ENCODE measurements around the gene RBPJL. TPM values are rescaled to one million over a fixed set of nuclear protein-coding genes. Genes with fewer than 3 reads are reported as not detected.
A peak's percentile ranks its signal among the peaks of the same experiment; 100 is the strongest.
"Not testable (repeated sequence)": the region's sequence is repeated elsewhere in the genome, so short reads cannot be mapped to it uniquely, and the experiment has no call there.

RBPJL gene
- total RNA-seq, 1 donor from 2014 or later = not detected

DNA sequence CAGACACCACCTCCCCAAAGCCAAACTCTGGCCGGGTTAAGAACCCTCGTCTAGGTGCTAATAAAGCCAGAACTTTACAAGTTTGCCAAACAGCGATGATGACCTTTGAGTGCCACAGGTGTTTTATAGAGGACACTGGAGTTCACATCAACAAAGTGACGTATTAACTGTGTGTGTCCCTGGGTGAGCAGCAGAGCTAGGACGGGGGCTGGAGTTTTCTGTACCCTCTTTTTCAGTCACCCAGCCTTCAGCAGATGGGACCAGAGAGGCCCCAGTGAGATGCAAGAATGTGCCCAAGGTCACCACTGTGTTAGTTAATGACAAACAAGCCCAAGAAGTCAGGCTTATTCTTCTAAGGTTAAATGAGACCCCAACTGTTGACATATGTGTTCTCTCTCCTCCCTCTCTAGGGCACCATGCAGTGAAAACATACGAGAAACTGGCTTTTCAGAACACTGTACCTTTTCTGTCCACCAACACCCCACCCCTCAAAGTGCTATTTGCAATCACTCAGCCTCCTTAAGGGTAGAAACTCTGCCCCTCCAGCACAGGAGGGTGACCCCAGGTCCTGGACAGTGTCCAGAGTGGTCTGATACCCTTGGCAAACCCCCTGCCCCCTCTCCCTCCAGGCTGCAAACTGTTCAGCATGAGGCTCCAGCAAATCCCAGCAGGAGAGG lies 36.4 kb downstream of the RBPJL start:
- DNase-seq = no peak

DNA sequence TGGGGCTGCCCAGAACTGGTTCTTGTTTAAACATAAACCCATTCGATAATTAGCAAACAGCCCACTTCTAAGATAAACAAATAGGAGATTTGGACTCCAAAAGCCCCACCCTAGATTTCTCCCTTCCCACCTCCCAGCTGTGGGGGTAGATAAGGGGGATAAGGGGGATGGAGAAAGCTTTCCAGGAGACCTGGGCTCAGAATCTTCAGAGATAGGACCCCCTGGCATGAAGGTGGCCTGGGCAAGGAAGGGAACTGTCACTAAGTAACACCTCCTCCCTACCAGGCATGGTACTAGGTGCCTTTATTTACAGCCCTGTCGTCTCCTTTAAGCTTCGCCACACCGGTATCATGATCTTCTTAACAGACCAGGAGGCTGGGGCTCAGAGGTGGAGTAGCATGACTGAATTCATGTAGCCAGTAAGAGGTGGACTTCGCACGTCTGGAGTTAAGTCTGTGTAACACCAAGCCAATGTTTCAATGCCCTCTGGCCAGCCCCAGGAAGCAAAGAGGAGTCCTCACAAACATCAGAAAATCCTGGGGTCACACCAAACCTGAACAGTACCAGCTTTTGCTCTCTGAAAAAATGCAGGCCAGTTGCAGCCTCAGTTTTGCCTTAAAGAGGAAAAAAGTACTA lies 37.0 kb downstream of the RBPJL start:
- DNase-seq = no peak

DNA sequence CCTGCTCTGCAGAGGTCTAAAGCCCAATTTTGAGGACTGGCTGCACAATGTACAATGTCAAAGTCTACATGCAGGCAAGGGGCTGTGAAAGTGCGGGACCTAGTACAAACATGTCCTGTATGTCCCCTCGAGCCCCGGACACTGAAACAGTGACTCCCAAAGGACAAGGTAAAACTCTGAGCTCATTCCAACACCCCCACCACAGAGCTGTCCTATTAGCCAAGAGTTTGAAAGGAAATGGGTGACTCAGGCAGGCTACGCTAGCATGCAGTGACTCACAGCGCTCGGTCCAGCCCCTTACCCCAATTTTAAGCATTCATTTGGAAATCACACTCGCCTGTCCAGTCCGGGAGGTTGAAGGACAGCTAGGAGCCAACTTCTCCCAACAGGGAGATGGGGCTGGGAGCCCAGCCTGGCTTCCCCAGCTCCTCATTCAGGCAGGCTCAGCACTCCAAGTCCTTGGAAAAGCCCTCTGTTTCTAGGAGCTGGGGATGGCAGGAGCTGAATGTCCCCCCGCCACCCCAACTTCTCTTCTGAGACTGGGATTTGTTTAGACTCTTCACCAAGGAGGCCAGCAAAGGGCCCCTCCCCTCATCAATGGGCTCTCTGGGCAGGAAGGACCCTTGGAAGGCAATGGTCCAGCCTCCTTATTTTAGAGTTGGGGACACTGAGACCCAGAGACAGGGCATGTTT lies 37.7 kb downstream of the RBPJL start:
- DNase-seq = no peak

DNA sequence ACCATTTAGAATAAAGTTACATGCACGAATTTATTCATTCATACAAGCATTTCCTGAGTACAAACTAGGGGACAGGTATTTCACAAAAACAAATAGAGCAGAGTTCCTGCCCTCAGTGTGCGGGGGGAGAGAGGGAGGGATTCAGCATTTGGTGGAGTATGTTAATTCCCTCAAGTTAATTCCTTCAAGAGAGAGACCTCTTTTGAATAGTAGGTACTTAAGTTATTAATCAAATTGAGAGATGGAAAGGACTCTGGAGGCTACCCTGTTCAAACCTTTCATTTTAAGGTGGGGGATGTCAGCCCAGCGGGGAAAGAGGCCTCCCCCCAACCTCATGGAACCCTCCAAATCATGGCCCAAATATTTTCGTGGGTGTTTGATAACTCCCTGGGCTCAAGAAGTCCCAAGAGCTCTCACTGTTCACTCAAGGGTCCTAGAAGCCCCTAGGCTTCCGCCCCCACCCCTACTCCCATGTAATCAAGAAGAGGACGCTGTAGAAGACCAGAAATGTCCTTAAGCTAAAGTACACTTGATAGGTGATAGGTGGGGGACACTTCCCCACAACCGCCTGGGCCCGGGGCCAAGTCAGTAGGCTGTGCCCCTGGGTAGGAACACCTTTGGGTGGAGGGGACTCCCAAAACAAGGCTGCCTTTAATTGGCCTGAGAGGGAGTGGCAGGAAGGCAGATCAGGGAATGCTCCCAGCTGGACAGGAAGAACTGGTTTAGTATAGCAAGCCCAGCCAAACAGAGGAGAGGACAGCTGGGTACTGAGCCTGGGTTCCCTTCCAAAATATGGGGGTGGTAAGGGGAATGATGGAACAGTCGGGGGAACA lies 38.7 kb downstream of the RBPJL start:
- no peak for DNase-seq

DNA sequence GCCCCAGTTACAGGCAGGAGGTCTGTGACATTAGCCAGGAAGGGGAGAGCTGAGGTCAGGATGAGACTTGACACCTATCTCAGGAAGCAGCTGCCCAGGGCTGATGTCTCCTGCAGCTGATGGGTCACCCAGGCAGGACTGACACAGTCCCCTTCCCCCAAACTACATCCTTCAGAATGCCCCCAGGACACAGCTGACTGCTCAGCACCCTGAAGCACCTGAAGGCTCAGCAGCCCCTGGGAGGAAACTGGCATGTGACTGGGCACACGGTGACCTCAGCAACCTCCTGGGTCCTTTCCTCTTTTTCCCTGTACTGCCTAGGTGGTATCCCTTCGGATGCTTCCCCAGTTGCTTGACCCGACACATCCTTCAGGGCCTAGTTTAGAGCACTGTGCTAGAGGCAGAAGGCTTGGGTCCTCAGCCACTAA lies 39.7 kb downstream of the RBPJL start:
- no peak for DNase-seq

DNA sequence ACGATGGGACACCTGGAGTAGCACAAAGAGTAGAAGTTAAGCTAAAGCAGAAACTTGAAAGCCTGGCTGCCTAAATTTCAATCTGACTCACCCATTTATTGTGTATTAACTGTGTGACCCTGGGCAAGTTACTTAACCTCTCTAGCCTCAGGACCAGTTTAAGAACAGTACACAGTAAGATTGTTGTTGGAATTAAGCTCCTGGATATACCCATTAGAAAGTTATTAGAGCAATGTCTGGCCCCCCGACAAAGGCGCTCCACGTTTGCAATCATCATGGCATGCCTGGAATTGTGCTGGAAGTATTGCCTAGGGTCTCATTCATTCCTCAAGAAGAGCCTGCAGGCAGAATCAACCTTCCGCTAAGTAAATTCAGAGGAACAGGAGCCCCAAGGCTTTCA lies 40.2 kb downstream of the RBPJL start:
- DNase-seq = no peak

DNA sequence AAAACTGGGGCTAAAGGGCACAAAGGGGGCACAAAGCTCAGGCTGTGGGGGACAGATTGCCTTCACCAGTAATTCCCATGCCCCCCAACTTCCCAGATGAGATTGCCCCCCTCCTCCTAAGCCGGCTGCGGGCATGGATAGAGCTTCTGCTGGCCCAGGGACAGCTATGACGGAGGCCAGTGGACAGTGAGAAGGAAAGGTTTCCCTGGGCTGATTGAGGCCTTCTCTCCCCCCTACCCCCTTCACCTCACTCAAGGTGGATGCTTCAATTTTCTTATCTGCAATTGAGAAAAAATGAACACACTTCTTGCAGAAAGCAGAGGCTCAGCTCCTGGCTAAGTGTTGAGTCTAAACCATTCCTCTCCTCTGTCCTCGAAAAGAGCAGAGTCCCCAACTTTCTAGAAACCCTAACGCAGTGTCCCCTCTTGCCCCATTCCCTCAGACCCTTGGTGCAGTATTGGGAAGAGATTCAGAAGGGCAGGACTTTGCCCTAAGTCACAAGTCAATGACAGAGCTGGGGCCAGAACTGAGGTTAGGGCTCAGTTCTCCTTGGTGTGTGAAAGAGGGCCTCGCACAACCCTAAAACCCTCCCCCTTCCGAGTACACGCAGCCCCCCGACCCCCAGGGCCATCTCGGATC lies 40.8 kb downstream of the RBPJL start:
- DNase-seq = no peak

DNA sequence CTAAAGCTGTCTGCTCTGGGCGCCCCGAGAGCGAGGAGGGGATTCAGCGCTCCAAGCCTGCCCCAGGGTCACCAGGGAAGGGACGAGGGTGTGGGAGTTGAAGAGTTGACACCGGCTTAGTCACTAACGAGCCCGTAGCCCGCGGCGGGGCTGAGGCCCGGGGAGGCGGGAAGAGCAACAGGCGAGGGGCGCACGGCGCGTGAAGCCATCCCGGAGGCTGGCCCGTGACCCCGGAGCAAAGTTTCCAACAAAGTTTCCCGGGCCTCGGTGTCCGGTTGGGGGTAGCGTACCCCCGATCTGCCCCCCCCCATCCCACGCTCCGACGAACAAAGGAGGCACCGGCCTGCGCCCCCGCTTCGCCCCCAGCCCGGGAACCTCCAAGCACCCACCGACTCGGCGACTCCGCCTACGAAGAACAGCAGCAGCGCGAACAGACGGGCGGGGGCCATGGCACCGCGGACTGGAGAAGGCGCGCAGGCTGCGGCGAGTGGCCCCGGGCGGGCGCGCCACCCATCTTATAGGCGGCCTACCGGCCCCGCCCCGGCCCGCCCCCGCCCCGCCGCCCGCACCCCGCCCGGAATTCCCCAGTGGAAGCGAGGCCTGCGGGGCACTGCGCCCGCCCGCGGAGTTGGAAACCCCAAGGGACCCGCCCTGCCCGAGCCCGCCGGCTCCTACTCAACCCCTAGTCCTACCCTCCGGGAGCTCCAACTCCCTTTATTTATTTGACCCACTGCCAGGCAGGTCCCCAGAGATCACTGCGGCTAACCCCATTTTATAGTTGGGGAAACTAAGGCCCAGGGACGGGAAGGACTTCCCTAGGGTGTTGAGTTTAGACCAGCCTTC lies 41.5 kb downstream of the RBPJL start, which contains the start of gene SDC4:
Gene SDC4 (minus strand): TSS at position 489 of the 843 bp plus-strand sequence. CDS start 40 bp downstream, at position 449.
- peak; percentile 63 for DNase-seq

DNA sequence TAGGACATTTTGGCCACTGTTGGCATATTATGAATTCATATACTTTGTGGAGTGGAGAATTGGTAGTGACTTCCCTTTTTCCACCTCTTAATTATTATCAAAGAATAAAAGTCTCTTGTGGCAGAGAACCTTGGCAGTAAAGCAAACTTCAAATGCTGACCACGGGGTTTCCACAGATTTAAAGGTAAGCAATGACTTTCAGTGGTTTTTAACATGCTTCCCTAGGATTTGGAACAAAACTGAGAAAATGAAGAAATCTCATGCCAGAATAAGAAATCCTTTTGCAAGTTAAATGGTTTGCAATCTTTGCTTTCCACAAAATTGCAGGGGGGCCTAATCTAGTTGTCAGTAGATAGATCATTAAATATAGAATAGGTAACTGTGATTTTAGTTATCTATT lies 43.6 kb downstream of the RBPJL start:
- DNase-seq = no peak

DNA sequence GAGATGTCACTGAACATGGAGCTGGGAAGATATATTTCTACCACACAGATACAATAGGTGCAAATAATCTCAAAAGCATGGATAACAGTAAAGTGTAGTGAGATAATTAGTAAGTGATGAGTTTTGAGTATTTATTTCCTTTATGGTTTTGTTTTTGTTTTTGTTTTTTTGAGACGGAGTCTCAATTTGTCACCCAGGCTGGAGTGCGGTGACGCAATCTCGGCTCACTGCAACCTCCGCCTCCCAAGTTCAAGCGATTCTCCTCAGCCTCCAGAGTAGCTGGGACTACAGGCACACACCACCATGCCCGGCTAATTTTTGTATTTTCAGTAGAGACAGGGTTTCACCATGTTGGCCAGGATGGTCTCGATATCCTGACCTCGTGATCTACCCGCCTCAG lies 44.2 kb downstream of the RBPJL start:
- not testable (repeated sequence) for DNase-seq

DNA sequence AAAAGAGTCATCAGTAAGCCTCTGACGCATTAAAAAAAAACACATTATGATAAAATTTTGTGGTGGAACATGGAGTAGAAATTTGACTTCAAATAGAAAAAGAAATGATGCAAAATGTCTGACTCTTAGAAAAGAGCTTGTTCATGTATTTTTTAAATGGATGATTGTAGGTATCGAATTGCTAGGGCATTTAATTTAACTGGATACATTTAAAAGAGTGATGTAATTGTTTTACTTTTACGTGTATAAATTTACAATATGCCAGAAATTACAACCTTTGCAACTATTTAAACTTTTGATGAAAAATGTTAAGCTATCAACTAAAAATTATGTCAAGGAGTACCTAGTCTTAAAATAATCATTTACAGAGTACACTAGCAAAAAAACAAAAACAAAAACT lies 46.1 kb downstream of the RBPJL start:
- no peak for DNase-seq

DNA sequence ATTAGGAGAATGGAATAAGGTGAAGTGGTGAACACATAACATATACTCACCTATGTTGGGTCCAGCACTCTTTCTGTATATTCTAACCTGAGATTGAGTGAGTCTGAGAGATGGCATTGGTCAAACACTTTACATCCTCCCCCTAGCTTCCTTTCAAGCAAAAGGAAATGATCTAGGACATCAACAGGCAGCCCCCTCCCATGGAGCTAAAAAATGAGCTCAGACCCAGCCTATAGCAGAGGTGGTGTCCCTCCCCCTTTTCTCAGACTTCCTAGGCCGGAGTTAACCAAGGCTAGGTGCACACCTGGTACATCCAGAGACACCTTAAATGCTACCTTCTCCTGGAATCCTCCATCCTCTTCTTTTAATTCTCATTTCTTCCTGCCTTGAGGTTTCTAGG lies 47.1 kb downstream of the RBPJL start:
- DNase-seq = no peak

DNA sequence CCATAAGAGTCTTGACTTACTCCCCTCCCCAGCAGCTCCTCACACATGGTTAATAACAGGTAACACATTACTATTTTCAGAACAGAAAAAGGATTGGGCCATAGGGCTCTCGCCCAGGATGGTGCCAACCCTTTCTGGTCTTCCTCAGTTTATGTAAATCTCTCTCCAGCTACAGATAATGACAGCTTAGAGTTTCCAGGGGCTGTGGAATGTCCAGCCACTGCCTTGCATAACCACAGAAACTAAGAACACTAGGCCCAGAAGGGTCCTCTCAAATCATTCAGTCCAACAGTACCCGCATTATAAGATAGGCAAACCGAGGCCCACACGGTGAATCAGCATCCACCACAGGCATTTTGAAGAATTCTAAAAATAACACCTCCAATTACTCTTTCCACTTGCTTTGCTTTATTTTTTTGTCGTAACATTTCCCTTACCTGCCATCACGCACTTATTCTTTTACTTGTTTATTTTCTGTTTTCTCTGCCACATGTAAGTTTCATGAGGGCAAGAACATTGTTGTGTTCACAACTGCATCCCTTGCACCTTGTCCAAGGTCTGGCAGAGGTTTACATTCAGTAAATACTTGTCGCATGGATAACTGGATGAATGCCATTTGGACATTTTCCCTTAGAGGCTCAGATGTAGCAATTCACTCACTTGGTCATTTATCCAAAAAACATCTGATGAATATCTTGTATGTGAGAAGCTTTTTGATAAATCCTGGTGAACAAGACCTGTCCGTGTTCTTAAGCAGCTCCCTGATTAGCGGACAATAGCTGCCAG lies 48.0 kb downstream of the RBPJL start:
- no peak for DNase-seq

DNA sequence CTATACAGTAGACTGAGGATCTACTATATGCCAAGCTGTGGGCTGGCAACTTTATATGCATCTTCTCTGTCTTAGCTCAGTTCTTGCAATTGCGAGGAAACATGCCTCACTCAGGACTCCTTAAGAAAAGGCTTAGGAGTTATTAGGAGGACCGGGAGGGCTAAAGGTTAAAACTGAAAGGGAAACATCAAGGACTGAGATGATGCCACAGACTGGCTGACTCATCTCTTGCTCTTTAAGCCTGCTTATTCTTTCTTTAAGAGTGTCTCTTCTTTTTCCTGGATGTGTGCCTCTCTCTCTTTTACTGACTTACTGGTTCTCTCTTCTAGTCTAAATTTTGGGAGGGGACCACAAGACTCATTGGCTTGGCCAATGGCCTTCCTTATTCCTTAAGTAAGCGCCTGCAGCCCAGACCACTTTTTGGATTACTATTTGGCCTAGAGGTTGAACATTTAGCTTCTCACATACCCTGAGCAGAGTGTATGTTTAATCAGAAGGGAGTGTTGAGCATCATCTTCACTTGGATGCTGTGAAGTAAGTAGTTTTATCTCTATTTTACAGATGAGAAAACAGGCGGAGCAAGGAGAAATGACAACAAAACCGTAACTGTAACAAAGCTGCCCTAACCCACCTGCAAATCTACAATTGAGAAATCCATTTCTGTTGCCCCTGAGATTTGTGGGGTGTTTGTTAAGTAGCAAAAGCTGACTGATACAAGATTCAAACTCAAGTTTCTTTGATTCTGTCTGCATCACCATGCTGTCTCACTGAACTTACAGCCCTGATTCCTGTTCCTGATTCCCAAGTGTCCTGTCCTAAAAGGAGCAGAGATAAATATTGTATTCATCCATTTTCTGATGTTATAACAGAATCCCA lies 48.8 kb downstream of the RBPJL start:
- DNase-seq = no peak

DNA sequence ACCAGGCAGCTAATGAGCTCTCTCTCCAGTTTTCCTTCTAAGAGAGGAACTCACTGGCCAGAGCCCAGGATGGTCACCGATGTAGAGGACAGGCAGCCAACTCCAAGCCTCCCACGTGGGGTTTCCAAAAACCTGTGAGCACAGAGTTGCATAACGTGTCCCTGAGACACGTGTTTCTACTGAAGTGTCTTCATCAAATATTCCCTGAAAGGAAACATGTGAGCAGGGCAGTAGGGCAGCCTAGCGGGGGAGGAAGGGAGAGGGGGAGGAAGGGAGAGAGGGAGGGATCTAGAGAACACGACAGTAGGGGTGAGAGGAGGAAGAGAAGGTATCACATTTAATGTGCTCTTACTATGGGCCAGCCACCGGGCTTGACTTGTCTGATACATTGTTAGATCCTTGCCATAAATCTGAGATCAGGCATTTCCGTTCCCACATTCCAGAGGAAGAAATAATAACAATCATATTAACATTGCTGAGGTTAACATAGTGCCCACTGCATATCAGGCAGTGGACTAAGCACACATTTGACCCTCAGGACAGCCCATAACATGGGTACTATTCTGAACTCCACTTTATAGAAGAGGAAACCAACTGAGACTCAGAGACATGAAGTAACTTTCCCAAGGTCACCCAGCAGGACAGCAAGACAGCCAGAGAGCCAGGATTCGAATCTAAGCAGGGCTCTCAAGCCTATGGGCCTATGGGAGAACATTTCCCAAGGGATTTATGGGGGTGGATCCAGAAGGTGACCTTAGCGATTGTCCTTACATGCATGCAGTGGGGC lies 51.8 kb downstream of the RBPJL start:
- peak; percentile 65 for DNase-seq

DNA sequence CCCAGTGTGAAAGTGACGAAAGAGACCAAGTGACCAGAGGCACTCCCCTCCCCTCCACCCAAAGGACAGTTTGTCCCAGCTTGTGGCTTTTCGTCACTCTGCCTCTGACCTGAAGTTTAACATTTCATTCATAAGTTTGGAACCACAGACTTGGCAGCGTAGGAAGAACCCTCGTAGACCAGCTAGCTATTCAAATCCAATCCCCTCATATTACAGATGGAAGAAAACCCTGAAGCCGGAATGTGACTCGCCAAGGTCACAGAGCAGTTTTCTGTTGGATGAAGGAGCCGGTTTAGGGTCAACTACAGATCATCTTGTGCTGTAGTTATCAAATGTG lies 52.4 kb downstream of the RBPJL start:
- no peak for DNase-seq

DNA sequence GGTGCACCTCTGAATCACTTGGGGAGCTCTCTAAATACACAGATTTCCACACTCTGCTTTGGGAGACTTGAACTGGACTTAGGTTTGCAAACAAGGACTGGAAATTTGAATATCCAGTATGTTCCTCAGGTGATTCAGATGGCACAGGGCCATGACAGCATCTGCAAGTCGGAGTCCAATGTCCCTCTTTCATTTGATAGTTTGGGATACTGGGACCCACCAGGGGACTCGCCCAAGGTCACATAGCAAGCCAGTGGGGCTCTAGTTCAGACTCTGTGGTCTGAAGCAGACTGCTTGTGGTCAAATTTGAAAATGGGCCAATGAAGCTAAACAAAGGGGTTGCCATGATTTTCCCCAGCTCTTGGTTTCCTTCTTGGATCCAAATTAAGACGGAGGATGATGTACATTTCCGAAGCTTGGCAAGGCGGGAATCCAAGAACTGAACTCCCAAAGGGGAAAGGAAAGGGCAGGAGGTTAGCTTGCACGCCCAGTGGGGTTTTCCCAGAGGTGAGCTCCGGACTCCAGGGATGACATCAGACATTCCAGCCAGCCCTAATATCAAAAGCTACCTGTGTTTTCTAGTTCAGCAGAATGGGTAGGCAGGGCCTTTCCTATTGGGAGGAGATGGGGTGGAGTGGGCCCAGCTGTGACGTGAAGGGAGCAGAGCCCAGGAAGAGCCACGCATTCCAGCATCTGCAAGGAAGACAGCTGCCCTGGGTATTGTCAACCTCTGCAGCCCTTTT lies 52.9 kb downstream of the RBPJL start:
- no peak for DNase-seq

DNA sequence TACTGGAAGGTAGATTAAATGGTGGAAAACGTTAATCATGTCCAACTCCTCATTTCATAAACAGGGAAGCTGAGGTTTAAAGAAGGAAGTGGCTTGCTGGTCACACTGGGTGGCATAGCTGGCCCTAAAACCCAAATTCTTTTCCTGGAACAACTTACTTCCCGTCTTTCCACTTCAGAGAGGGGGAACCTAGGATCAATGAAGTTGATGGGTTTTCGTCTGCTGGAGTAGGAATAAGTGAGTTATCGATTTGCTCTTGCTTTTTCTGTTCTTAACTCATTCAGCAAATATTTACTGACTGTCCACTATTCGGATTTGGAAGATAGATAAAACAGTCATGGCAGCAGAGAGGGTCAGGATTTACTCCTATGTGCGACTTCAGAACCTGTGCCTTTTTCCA lies 55.2 kb downstream of the RBPJL start:
- no peak for DNase-seq
